ENCODE measurements around the gene ATP13A5. TPM values are rescaled to one million over a fixed set of nuclear protein-coding genes. Genes with fewer than 3 reads are reported as not detected.

Gene ATP13A5
- total RNA-seq, 1 donor from 2014 or later, result not detected

DNA sequence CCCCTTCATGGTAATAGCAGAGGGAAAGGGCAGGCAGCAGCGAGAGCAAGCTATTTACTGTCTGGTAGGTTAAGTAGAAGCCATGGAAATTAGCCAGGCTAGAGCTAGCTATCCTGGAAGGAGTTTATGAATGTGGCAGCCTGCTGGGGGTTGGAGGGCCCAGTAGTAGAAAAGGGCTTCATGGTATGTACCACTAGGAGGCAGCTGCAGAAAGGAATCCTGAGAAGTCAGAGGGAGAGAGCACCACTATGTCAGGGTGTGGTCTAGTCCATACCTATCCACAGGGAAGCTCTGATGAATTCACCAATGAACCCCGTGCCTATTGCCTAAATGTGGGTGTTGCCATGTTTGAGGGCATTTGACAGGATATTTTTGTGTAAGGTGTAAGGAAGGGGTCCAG lies 82.6 kb downstream of the ATP13A5 start:
- Histone ChIP-seq H2AFZ (ENCODE audit: low read depth, low read length) (no peak overlapping the region), H3K27me3 (ENCODE audit: insufficient read depth, low read length) (no peaks in the 10 kb centered on the region), H4K20me1 (ENCODE audit: insufficient read depth, low read length) (no peaks in the 10 kb centered on the region), H3K4me2 (ENCODE audit: low read length) (no peak overlapping the region), H3K4me1 (ENCODE audit: insufficient read depth, low read length) (peaks cover 24% of the 10 kb centered on the region), H3K4me3 (ENCODE audit: insufficient read depth, low read depth, low read length) (no peak overlapping the region), H3K27ac (ENCODE audit: low read depth, low read length) (no peak overlapping the region), H3K79me2 (ENCODE audit: insufficient read depth, low read length) (no peaks in the 10 kb centered on the region), H3K9me3 (ENCODE audit: insufficient read depth, low read depth, low read length) (peaks cover 5% of the 10 kb centered on the region), H3K9ac (ENCODE audit: low read length) (no peak overlapping the region), H3K36me3 (ENCODE audit: insufficient read depth, low read length) (no peaks in the 10 kb centered on the region)
- no peak for FAIRE-seq
- H3K27me3 Mint-ChIP-seq (ENCODE audit: low read depth, unreplicated experiment), result no peaks in the 10 kb centered on the region
- TF ChIP-seq, protein P1, sequence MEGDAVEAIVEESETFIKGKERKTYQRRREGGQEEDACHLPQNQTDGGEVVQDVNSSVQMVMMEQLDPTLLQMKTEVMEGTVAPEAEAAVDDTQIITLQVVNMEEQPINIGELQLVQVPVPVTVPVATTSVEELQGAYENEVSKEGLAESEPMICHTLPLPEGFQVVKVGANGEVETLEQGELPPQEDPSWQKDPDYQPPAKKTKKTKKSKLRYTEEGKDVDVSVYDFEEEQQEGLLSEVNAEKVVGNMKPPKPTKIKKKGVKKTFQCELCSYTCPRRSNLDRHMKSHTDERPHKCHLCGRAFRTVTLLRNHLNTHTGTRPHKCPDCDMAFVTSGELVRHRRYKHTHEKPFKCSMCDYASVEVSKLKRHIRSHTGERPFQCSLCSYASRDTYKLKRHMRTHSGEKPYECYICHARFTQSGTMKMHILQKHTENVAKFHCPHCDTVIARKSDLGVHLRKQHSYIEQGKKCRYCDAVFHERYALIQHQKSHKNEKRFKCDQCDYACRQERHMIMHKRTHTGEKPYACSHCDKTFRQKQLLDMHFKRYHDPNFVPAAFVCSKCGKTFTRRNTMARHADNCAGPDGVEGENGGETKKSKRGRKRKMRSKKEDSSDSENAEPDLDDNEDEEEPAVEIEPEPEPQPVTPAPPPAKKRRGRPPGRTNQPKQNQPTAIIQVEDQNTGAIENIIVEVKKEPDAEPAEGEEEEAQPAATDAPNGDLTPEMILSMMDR (IDR thresholded peaks at IDR 0.05; ENCODE audit: insufficient read depth, low read depth, low read length), result no peak
- TF ChIP-seq EZH2 (IDR thresholded peaks at IDR 0.05; ENCODE audit: insufficient read depth, low read length), result no peak
- no peaks in the 10 kb centered on the region for H3K36me3 Mint-ChIP-seq (ENCODE audit: low read depth, unreplicated experiment)
- DNase-seq (ENCODE audit: low read depth), result no peak
- no peak overlapping the region for H3K27ac Mint-ChIP-seq (ENCODE audit: unreplicated experiment)
- H3K4me1 Mint-ChIP-seq (ENCODE audit: low read depth, unreplicated experiment), result no peaks in the 10 kb centered on the region
- H3K4me3 Mint-ChIP-seq (ENCODE audit: unreplicated experiment), result no peak overlapping the region
- H3K9me3 Mint-ChIP-seq (ENCODE audit: unreplicated experiment), result peaks cover 15% of the 10 kb centered on the region

DNA sequence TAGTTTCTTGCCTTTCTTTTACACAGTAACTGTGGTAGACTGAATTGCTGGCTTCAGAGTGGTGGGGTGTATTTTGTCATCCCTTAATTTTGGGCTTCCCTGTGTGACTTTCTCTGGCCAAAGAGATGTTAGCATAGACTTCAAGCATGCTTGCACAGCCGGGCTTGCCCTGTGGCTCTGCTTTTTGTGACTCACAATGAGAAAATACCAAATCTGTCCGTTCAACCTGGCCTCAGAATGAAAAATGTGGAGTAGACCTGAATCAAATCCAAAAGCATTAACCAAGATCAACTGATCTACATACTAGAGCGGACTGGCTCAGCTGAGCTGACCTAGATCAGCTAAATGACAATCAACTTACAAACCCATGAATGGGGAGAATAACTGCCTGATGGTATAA lies 86.2 kb downstream of the ATP13A5 start:
- TF ChIP-seq, protein P1 (IDR thresholded peaks at IDR 0.05; ENCODE audit: insufficient read depth, low read depth, low read length), result no peak
- TF ChIP-seq EZH2 (IDR thresholded peaks at IDR 0.05; ENCODE audit: insufficient read depth, low read length), result no peak
- H3K4me1 Mint-ChIP-seq (ENCODE audit: low read depth, unreplicated experiment), result no peaks in the 10 kb centered on the region
- Histone ChIP-seq H3K27ac (ENCODE audit: low read depth, low read length) (no peak overlapping the region), H3K9me3 (ENCODE audit: insufficient read depth, low read depth, low read length) (peaks cover 5% of the 10 kb centered on the region), H3K27me3 (ENCODE audit: insufficient read depth, low read length) (no peaks in the 10 kb centered on the region), H4K20me1 (ENCODE audit: insufficient read depth, low read length) (no peaks in the 10 kb centered on the region), H3K4me2 (ENCODE audit: low read length) (peak overlapping the region; percentile 44), H3K9ac (ENCODE audit: low read length) (no peak overlapping the region), H3K4me3 (ENCODE audit: insufficient read depth, low read depth, low read length) (no peak overlapping the region), H2AFZ (ENCODE audit: low read depth, low read length) (no peak overlapping the region), H3K36me3 (ENCODE audit: insufficient read depth, low read length) (no peaks in the 10 kb centered on the region), H3K79me2 (ENCODE audit: insufficient read depth, low read length) (no peaks in the 10 kb centered on the region), H3K4me1 (ENCODE audit: insufficient read depth, low read length) (peaks cover 14% of the 10 kb centered on the region)
- no peaks in the 10 kb centered on the region for H3K27me3 Mint-ChIP-seq (ENCODE audit: low read depth, unreplicated experiment)
- no peak overlapping the region for H3K27ac Mint-ChIP-seq (ENCODE audit: unreplicated experiment)
- no peak overlapping the region for H3K4me3 Mint-ChIP-seq (ENCODE audit: unreplicated experiment)
- FAIRE-seq (no peak), DNase-seq (ENCODE audit: low read depth) (peak; percentile 85)
- H3K9me3 Mint-ChIP-seq (ENCODE audit: unreplicated experiment), result peaks cover 15% of the 10 kb centered on the region
- H3K36me3 Mint-ChIP-seq (ENCODE audit: low read depth, unreplicated experiment), result no peaks in the 10 kb centered on the region

DNA sequence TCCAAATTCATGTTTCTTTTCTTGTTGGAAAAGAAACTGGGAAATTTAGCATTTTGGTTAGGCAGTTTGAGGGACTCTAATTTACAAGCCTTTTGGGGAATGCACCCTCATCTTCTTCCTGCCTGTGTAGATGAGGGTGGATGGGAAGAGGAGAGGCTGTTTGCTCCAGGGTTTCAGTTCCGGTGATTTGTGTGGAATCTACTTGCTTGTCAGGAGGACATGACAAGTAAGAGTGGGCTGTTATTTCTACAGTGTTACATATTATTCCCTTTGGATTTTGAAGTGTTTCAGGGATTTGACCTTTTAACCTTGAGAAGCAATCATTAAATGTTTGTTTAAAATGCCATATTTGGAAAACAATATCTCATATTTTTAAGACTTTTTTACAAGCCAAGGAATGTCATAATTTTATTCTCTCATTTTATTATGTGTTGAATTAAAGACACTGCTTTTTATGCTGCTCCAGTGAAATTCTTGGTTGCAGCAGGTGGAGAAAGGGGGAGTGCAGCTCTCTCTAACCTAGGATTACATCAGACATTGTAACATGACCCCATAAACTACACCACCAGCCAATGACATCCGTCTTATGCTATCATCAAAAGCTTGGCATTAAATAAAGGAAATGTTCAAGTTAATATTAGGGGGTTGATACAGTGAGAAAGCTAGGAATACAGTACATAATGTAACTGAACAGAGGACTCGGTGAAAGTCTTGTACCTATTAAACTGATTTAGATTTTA lies 107.3 kb downstream of the ATP13A5 start:
- no peak for DNase-seq (ENCODE audit: low read depth)
- Histone ChIP-seq H3K36me3 (ENCODE audit: insufficient read depth, low read length) (no peaks in the 10 kb centered on the region), H3K27me3 (ENCODE audit: insufficient read depth, low read length) (no peaks in the 10 kb centered on the region), H4K20me1 (ENCODE audit: insufficient read depth, low read length) (no peaks in the 10 kb centered on the region), H3K9me3 (ENCODE audit: insufficient read depth, low read depth, low read length) (no peaks in the 10 kb centered on the region), H3K4me3 (ENCODE audit: insufficient read depth, low read depth, low read length) (no peak overlapping the region), H3K4me2 (ENCODE audit: low read length) (no peak overlapping the region), H2AFZ (ENCODE audit: low read depth, low read length) (no peak overlapping the region), H3K27ac (ENCODE audit: low read depth, low read length) (no peak overlapping the region), H3K79me2 (ENCODE audit: insufficient read depth, low read length) (no peaks in the 10 kb centered on the region), H3K9ac (ENCODE audit: low read length) (no peak overlapping the region), H3K4me1 (ENCODE audit: insufficient read depth, low read length) (no peaks in the 10 kb centered on the region)
- Mint-ChIP-seq H3K4me3 (ENCODE audit: unreplicated experiment) (no peak overlapping the region), H3K36me3 (ENCODE audit: low read depth, unreplicated experiment) (no peaks in the 10 kb centered on the region), H3K27me3 (ENCODE audit: low read depth, unreplicated experiment) (no peaks in the 10 kb centered on the region), H3K4me1 (ENCODE audit: low read depth, unreplicated experiment) (no peaks in the 10 kb centered on the region), H3K27ac (ENCODE audit: unreplicated experiment) (no peak overlapping the region), H3K9me3 (ENCODE audit: unreplicated experiment) (no peaks in the 10 kb centered on the region)
- FAIRE-seq, result no peak
- no peak for TF ChIP-seq EZH2 (IDR thresholded peaks at IDR 0.05; ENCODE audit: insufficient read depth, low read length)

Data from astrocyte (in vitro differentiated cells and primary cell).